GM21717 (cell line): ENCODE data around the gene RAD51B.

ENCODE experiments used
- ATAC-seq: cut with Tn5 transposase; IDR thresholded peaks from one replicate; pipeline ENCODE4 v1.9.1; 2021; ENCODE audit warnings: mild to moderate bottlenecking, moderate library complexity; ENCODE audit not compliant: unreplicated experiment

Gene RAD51B

GRCh38 chr14:67892466-67893100, 73.0 kb downstream of the RAD51B start:
- ATAC-seq, result no peak

- ATAC-seq, result no peak
Measured at GRCh38 chr14:67900231-67900630, 80.7 kb downstream of the RAD51B start.

GRCh38 chr14:67908052-67908754, 88.6 kb downstream of the RAD51B start:
- ATAC-seq, result no peak

GRCh38 chr14:67911562-67911961, 92.0 kb downstream of the RAD51B start:
- no peak for ATAC-seq

GRCh38 chr14:67916430-67916829, 96.9 kb downstream of the RAD51B start:
- ATAC-seq, result no peak

GRCh38 chr14:67917006-67917405, 97.4 kb downstream of the RAD51B start:
- no peak for ATAC-seq

GRCh38 chr14:67918838-67919237, 99.3 kb downstream of the RAD51B start:
- ATAC-seq, result no peak

- no peak for ATAC-seq
Measured at GRCh38 chr14:67919259-67920032, 99.9 kb downstream of the RAD51B start.

GRCh38 chr14:67926821-67927220, 107.2 kb downstream of the RAD51B start:
- ATAC-seq, result no peak

- ATAC-seq, result no peak
Measured at GRCh38 chr14:67927244-67927643, 107.7 kb downstream of the RAD51B start.

GRCh38 chr14:67928375-67928774, 108.8 kb downstream of the RAD51B start:
- no peak for ATAC-seq

GRCh38 chr14:67932708-67933246, 113.2 kb downstream of the RAD51B start:
- no peak for ATAC-seq

- no peak for ATAC-seq
Measured at GRCh38 chr14:67933266-67933665, 113.7 kb downstream of the RAD51B start.

- ATAC-seq, result no peak
Measured at GRCh38 chr14:67934087-67934486, 114.5 kb downstream of the RAD51B start.

GRCh38 chr14:67934862-67935261, 115.3 kb downstream of the RAD51B start:
- no peak for ATAC-seq

GRCh38 chr14:67935371-67935770, 115.8 kb downstream of the RAD51B start:
- no peak for ATAC-seq

- ATAC-seq, result no peak
Measured at GRCh38 chr14:67938071-67938470, 118.5 kb downstream of the RAD51B start.

- no peak for ATAC-seq
Measured at GRCh38 chr14:67940486-67941455, 121.2 kb downstream of the RAD51B start.

GRCh38 chr14:67941456-67942018, 122.0 kb downstream of the RAD51B start:
- ATAC-seq, result no peak

- no peak for ATAC-seq
Measured at GRCh38 chr14:67942080-67942710, 122.6 kb downstream of the RAD51B start.
